GM21576 (cell line): Measurements from ENCODE around the gene GAL3ST3.
"Not testable (repeated sequence)": the region's sequence is repeated elsewhere in the genome, so short reads cannot be mapped to it uniquely, and the experiment has no call there.

ENCODE experiments used
- ATAC-seq: cut with Tn5 transposase; IDR thresholded peaks from one replicate; pipeline ENCODE4 v1.9.1; 2021; ENCODE audit warnings: mild to moderate bottlenecking, moderate library complexity; ENCODE audit not compliant: unreplicated experiment

GAL3ST3 gene

DNA sequence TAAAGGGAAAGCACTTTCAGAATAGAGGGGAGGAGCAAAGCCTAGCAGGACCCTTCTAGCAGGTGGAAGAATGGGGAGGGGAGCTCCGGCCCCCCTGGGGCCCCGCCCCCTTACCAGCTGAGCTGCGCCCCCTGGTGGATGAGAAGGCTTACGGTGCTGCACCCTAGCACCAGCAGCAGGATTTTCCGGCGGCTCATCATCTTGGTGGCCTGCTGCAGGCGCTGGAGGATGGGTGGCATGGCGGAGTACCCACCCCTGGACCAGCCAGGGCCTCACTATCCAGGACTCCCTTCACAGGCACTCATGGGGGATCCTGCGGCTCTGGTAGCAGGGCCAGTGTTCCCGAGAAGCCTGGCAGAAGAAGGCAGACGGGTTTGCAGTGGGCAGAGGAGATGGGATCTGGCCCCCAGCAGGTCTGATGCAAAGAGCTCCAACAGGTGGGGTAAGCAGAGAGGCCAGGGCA is 3.8 kb downstream of the GAL3ST3 start:
- no peak for ATAC-seq

GRCh38 chr11:66044757-66045156 is 4.2 kb downstream of the GAL3ST3 start:
- ATAC-seq: no peak

DNA sequence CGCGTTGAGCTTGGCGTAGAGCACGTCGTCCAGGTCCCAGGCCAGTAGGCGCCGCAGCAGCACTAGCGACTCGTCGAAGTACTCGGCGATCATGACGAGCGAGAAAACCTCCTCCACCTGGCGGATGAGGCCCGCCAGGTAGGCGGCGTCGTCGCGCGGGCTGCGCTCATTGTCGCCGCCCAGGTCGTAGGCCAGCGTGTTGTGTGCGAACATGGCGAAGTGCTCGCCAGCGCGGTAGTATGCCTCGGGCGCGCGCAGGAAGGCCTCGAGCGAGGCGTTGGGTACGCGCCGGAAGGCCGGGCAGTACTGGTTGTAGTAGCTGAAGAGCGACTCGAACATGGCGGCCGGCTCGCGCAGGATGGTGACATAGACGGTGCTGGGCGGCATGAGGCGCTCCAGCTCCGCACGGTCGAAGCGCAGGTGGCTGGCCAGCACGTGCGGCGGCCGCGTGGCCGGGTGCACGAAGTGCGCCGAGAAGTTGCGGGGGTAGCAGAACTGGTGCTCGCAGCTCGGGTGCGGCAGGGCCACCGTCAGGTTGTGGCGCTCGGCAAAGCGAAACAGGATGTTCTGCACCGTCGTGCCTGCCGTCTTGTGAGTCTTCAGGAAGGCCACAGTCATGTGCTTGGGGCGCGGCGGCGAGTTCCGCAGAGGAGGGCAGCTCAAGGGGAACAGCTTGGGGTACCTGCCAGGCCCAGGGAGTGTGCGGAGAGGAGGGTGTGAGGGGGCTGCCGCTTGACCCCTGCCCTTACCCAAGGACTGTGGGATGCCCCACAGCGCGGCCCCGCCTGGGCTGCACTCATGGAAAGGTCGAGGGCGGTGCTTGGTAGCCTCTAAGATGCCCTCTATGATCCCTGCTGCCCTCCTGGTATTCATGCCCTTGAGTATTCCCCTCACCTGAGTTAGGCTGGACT is 5.7 kb downstream of the GAL3ST3 start:
- no peak for ATAC-seq

- ATAC-seq: no peak
Observed at GRCh38 chr11:66042227-66042995, 6.5 kb downstream of the GAL3ST3 start.

- ATAC-seq: no peak
Observed at GRCh38 chr11:66039765-66040164, 9.2 kb downstream of the GAL3ST3 start.

DNA sequence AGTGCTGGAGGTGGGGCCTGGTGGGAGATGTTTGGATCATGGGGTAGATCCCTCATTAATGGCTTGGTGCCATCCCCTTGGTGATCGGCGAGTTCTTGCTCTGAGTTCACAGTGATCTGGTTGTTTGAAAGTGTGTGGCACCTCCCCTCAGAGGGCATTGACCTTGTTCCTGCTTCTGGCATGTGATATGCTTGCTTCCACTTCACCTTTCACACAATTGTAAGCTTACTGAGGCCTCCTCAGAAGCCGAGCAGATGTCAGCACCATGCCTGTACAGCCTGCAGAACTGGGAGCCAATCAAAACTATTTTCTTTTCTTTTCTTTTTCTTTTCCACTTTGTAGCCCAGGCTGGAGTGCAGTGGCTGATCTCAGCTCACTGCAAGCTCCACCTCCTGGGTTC is 11.6 kb downstream of the GAL3ST3 start:
- no peak for ATAC-seq

- no peak for ATAC-seq
Observed at GRCh38 chr11:66036334-66036710, 12.6 kb downstream of the GAL3ST3 start.

DNA sequence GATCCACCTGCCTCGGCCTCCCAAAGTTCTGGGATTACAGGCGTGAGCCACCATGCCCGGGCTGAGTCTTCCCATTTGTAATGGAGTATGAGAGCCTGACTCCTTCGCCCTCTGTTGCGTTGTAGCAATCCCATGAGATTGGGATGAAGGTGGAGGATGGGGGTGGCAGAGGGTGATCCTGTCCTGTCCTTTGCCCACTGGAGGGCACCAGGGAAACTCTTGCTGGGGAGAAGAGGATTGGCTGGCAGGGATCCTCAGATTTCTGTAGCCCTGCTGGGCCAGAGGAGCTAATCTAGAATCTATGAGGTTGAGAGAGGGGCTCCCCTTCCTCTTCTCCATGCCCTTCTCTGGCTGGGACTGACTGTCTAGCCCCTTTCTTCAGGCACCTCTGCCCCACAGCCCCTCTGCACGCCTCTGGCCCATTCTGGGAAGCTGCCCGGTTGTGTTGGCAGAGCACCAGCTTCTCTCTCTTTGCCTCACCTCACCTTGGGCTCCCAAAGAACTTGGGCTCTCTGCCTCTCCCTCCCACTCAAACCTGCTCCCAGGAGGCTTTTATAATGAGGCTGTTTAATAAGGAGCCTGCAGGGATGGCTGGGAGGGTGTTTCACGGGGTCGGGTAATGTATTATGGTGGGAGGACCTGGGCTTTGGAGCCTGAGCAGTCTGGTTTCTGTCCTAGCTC is 13.2 kb downstream of the GAL3ST3 start:
- no peak for ATAC-seq

DNA sequence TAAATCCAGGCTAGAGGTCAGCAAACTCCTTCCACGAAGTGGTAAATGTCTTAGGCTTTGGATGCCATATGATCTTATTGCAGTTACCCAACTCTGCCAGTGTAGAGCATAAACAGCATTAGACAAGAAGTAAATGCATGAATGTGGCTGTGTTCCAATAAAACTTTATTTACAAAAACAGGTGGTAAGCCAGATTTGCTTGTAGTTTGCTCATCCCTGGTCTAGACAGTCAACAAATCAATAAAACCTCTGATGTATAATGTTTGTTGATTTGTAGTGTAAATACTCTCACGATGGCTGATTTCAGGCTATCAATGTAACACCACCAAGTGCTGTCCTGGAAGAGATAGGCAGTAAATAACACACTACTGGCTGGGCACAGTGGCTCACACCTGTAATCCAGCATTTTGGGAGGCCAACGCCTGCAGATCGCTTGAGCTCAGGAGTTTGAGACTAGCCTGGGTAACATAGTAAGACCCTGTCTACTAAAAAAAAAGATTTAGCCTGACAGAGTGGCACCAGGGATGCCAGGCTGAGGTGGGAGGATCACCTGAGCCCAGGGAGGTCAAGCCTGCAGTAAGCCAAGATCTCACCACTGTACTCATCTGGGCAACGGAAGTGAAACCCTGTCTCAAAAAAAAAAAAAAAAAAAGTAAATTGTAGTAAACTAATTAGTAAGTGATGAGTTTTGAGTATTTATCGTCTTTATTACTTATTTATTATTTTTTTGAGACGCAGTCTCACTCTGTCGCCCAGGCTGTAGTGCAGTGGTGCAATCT is 15.8 kb downstream of the GAL3ST3 start:
- ATAC-seq: no peak

- ATAC-seq: no peak
Observed at GRCh38 chr11:66026017-66026529, 22.9 kb downstream of the GAL3ST3 start, which contains the start of gene CATSPER1. Gene CATSPER1 (minus strand): TSS chr11:66026479. CDS start chr11:66026379, 100 bp downstream.

DNA sequence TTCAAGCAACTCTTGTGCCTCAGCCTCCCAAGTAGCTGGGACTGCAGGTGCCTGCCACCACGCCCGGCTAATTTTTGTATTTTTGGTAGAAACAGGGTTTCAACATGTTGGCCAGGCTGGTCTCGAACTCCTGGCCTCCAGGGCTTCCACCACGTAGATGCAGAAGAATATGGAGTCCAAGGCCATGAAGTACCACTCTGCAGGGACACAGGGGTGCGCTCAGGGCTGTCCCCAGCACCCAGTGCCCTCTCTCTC is 25.8 kb downstream of the GAL3ST3 start:
- ATAC-seq: not testable (repeated sequence)

DNA sequence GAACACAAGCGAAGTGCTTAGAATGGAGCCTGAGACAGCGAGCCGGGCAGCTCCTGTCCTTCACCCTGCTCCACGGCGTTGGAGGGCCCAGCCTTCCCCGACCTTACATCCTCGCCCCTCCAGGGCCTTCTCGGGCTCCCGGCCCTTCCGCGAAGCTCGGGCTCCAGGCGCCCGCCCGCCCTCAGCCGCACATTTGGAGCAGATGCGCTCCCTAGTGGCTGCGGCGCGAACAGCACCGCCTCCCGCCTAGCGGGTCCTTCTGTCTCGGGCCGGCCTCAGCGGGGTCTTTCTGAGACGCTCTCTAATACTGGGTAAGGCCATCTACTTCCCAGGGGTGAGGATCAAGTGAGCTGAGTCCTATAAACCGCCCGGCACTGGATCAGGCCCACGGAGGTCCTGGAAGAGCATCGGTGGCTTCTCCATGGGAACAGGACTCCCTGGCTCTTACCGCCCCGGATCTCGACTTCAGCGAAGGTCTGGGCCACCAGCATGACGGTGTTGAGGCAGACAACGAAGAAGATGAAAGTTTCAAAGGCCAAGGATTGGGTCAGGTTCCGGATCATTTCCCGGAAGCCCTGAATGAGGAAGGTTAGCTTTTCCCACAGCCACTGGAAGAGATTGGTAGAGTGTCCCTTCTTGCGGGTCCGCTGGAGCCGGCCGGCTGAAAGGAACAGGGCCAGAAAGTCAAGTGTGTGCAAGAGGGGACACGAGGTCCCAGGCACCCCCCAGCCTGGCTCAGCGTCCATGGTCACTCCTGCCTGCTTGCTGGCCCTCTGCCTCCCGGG is 26.4 kb downstream of the GAL3ST3 start:
- ATAC-seq: no peak

- no peak for ATAC-seq
Observed at GRCh38 chr11:66020618-66021357, 28.2 kb downstream of the GAL3ST3 start.

DNA sequence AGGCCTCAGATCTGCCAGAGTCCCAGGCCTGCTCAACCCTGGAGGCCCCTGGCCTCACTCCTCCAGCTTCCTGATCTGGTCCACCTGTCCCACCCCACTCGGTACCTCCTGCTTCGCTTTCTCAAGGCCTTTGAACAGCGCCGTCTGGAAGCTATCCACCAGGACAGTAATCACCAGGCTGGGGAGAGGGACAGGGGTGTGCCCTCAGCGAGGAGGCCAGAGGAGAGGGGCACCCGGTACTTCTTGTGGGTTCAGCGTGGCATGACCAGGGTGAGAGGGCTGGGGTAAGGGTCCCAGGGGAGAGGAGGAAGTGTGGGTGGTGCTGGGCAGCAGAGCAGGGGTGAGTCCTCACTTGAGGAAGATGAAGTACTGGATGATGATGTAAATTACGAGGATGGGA is 28.7 kb downstream of the GAL3ST3 start:
- ATAC-seq: no peak

DNA sequence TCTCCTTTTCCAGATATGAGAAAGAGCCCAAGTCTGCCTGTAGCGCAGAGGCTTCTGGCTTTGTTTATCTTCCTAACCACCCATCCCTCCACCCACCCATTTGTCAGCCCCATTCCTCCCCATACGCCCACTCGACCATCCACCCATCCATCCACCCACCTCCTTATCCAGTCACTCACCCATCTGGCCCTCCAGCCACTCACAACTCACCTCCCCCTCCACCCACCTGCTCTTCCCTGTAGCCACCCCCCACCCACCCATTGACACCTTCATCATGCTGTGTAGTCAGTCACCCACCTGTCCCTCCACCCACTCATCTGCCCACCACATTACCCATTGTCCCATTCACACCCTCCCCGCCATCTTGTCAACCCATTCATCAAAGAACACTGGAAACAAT is 31.6 kb downstream of the GAL3ST3 start:
- no peak for ATAC-seq

GRCh38 chr11:66016793-66017177 is 32.2 kb downstream of the GAL3ST3 start:
- ATAC-seq: no peak

DNA sequence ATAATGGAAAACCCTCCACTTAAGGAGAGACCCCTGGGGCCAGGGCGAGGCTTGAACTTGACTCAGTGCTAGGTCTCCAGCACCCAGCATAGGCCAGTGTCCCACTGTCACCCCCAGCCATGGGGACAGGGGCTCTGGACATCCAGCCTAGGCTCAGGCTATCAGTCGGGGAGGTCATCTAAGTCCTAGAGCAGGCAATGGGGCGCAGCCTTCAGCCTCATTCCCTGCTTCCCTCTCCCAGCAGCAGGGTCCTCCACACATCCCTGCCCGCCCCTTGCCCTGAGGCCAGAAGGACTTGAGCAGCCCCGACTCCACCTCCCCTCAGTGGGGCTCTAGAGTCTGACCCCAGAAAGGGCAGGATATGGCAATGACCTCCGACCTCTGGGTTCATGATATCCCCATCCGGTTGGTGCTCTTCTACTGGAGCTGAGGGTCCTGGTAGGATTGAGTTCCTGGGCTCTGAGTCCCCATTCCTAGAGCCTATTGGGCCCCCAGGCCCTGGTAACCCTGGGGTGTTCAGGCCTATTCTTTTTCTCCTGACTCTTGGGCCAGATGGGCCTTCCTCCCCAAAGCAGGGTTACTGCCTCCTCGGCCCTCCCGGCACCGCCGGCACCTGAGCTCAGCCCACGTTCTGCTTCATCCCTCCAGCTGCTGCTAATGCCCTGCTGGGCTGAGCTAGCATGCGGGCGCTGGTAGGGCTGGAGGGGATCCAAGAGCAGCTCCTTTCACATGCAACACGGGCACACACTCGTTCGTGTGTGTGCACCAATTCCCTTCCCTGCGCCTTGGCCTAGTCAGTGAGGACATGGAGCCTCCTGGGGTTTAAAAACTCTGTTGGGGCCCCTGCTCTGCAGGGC is 32.8 kb downstream of the GAL3ST3 start:
- ATAC-seq: no peak

GRCh38 chr11:66015454-66015881 is 33.5 kb downstream of the GAL3ST3 start:
- ATAC-seq: no peak
